Activated naive CD4-positive, alpha-beta T cell treated with anti-CD3 and anti-CD28 coated beads, Interleukin-2, amount 50 U/mL, for 16 hours (primary cell): ENCODE measurements around the gene UBE2E1.
A peak's percentile ranks its signal among the peaks of the same experiment; 100 is the strongest.
"Not testable (repeated sequence)": the region's sequence is repeated elsewhere in the genome, so short reads cannot be mapped to it uniquely, and the experiment has no call there.

Experiments
- DNase-seq: peaks from one replicate; pipeline ENCODE4 v3.0.0-alpha.2; 2020

UBE2E1 gene

DNA sequence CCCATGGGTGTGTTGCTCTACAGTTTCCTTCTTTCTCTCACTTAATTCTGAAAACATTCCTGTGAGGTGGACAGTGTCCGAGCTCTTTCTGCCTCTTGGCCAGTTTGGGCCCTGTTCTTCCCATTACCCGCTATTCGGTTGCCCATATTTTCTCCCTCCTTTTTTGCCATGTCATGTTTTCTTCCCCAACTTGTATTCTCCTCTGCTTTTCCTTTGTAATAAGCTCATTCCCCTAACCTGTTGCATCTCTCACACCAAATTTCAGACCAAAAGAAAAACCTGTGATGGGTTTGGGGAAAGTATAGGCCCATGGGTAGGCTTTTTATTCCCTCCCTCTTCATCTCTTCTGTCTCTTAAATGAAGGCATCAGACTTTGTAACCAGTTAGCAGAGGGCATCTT, 80.6 kb downstream of the UBE2E1 start:
- DNase-seq = no peak

GRCh38 chr3:23888617-23889228, 83.0 kb downstream of the UBE2E1 start:
- no peak for DNase-seq

DNA sequence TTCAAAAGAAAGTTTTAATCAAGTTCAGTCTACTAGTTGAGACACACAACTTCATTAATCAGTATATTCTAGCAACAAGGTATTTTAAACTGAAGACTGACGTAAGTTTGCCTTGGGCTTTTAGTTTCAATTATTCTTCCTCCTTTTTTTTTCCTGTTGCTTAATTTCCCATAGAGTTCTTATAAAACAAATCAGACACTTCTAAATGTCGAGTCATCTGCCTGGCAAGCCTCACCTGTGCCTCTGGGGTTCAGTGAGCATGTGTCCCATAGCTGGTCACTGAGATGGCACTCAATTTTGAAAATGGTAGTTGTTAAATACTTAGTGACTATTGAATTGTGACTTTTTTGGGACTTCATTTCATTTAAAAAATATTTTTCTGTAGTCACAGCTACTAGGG, 83.6 kb downstream of the UBE2E1 start:
- no peak for DNase-seq

GRCh38 chr3:23889950-23890349, 84.2 kb downstream of the UBE2E1 start:
- DNase-seq = no peak

GRCh38 chr3:23894254-23895061, 88.7 kb downstream of the UBE2E1 start:
- no peak for DNase-seq

DNA sequence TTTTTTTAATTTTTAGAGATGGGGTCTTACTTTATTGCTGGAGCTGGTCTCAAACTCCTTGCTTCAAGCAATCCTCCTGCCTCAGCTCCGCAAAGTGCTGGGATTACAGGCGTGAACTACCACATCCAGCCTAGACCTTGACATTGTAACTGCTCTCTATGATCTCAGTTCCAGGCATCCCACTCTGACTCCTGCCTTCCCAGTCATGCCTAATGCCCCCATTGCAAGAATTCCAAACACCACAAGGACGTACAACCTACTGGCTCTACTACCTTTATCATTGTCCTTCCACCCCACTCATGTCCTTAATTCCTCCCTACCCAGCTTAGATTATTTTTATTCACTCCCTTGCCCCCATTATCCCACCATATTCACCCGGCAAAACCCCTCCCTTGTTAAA, 89.4 kb downstream of the UBE2E1 start:
- no peak for DNase-seq

DNA sequence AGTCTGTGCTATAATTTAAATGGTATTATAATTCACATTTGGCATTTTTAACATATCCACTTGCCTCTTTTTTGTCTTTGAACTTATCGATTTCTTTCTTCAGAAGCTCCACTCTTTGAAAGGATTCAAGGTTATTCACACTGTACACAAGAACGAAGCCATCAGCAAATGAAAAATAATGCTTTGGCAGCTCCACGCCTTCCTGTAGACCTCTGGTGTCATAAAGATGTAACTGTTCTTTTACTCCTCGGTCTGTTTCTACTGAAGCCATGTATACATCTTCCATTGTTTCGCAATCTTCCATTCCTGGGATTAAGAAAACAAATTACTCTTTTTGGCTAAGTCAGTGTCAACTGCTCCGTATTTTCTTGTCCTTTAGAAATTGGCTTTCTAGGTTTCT, 95.0 kb downstream of the UBE2E1 start:
- DNase-seq = no peak

DNA sequence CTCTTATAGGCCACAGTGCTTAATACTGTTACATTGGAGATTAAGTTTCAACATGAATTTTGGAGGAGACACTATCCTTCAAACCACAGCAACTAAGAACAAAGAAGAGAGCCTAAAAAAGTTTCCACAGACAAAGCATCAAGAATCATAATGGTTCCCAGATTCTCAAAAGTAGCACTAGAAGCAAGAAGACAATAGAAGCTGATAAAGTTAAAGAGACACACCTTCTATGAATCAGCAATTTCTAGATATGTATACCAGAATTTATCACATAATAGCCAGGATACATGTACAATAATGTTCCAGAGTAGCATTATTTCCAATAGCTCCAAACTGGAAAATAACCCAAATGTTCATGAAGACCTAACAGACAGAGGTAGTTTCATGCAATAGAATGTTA, 98.8 kb downstream of the UBE2E1 start:
- DNase-seq = no peak

- no peak for DNase-seq
Measured at GRCh38 chr3:23909341-23909740, 103.6 kb downstream of the UBE2E1 start.

DNA sequence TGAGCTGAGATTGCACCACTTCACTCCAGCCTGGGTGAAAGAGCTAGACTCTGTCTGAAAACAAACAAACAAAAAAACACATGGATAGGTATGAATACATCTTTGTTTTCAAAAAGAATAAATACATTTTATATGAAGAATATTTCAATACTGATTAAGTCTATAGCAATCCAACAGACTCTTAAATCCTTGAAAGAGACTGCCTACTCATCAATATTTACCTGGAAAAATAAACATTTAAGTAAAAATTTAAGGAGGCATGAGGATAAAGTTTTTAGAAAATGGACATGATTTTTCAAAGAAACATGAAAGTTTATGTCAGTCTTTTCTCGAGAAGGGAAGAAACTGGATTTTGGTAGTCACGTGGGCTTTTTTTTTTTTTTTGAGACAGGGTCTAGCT, 105.6 kb downstream of the UBE2E1 start:
- no peak for DNase-seq

- DNase-seq = not testable (repeated sequence)
Measured at GRCh38 chr3:23912335-23912734, 106.6 kb downstream of the UBE2E1 start.

DNA sequence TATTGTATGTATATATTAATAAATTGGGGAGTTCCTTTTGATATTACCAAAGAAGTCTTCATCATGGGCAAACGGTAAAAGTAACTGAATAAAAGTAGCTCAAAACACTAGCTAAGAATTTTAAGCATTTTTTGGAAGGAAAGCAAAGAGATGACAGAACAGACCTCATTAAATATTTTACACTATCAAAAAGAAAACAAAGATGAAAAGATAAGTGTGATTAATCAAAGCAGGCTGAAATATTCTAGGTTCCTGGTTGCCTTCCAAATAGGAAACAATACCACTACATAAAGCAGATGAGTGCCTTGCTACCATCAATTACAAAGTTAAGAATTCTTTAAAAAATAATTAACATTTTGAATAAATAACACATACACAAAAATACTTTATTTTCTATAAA, 107.4 kb downstream of the UBE2E1 start:
- DNase-seq = no peak

GRCh38 chr3:23913873-23914743, 108.4 kb downstream of the UBE2E1 start:
- DNase-seq = no peak

- no peak for DNase-seq
Measured at GRCh38 chr3:23915537-23916108, 109.9 kb downstream of the UBE2E1 start.

DNA sequence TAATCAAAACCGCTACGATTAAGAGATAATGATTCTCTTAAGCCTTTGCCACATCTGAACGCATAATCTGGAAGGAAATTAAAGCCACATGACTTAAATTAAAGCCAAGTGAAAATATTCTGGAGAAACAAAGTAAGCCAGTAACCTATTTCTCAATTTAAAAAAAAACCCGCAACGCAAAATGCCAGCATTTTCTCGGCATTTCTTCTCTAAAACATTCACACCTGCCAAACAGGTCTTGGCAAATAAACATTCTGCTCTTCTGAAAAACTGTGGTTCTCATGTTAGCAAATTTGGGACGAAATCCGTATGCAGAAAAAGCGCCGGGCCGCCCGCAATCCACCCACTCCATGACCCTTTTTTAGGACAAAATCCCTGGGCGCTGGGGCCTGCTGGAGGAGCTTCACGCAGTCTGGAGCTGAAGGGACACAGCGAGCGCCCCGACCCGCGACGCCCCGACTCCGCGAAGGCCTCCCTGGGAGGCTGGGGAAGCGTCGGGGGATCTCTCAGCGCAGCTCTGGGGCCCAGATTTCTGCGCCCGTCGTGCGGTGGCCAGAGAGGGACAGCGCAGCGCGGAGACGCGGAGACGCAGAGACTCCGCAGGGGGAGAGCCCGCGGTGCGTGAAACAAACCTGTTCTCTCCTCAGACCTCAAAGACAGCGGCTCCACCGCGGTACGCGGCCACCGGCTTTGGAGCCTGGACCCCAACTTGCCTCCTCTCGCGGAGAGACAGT, 110.6 kb downstream of the UBE2E1 start:
- DNase-seq = no peak

DNA sequence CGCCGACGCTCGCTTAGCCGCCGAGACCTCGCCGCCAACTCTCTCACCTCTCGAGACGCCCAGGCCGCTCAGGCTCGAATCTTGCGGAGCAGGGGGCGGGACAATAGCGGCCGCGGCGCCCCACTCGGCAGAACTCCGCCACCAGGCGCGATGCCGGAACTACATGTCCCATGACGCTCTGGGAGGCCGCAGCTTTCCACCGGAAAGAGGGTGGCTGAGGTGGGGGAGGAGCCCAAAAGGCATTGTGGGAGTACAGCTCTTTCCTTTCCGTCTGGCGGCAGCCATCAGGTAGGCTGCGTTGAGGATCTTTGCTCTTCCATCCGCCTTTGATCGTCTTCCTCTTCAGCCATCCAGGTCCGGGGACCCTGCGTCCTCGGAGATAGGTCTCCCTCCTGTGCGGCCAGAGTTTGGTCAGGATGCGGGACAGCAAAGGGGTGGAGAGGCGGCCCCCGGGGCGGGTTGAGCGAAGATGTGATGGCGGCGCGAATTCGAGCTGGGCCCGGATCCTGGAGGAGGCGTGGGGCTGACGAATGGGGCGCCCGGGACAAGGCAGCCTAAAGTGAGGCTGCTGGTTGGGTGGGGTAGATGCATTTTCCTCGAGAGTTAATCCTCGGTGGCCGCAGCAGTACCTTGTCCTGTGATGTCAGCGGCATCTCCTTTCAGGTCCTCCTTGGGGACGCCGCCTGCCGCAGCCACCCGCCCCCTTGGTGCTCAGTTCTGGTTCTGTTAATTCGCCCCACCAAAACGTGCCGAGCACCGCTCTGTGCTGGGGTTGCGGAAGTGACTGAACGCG, 111.3 kb downstream of the UBE2E1 start, which contains the start of the genes NKIRAS1 and RPL15:
TSS of gene NKIRAS1 (minus strand) at position 105 of the 793 bp plus-strand sequence. CDS start 6,086 bp downstream, outside the sequence.
TSS of gene RPL15 (plus strand) at position 247 of the 793 bp plus-strand sequence. CDS start 728 bp downstream, outside the sequence.
- peak; percentile 97 for DNase-seq

GRCh38 chr3:23917679-23918303, 112.0 kb downstream of the UBE2E1 start:
- DNase-seq = not testable (repeated sequence)

GRCh38 chr3:23918331-23918730, 112.6 kb downstream of the UBE2E1 start:
- DNase-seq = not testable (repeated sequence)

DNA sequence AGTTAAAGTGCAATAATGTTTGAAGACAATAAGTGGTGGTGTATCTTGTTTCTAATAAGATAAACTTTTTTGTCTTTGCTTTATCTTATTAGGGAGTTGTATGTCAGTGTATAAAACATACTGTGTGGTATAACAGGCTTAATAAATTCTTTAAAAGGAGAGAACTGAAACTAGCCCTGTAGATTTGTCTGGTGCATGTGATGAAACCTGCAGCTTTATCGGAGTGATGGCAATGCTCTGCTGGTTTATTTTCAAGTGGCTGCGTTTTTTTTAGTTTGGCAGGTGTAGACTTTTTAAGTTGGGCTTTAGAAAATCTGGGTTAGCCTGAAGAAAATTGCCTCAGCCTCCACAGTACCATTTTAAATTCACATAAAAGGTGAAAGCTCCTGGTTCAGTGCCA, 113.9 kb downstream of the UBE2E1 start:
- DNase-seq = no peak

GRCh38 chr3:23920151-23920655, 114.4 kb downstream of the UBE2E1 start:
- no peak for DNase-seq
